NT2/D1 (cell line): ENCODE data around the gene TRMT6.

Experiments
- SUZ12 ChIP-seq: IDR thresholded peaks from 2 replicates; pipeline ENCODE4 v1.6.1; 2011; ENCODE audit not compliant: insufficient read length, insufficient read depth; ENCODE audit errors: extremely low read depth
- YY1 ChIP-seq: IDR thresholded peaks from 2 replicates; pipeline ENCODE4 v1.6.1; 2011; ENCODE audit not compliant: insufficient read length, insufficient read depth
- ZNF274 ChIP-seq: IDR thresholded peaks from 2 replicates; pipeline ENCODE4 v1.6.1; 2011; ENCODE audit warnings: mild to moderate bottlenecking, low read depth, low read length

GRCh38 chr20:5975778-5976177, 25.4 kb upstream of the TRMT6 start:
- TF ChIP-seq ZNF274 (no peak), SUZ12 (no peak), YY1 (no peak)
